Measurements from ENCODE around the gene PLEKHA5. TPM values are rescaled to one million over a fixed set of nuclear protein-coding genes. Genes with fewer than 3 reads are reported as not detected.

PLEKHA5 gene
- polyA plus RNA-seq, 1 of the 3 experiments (the other 2 are of a cell fraction) = 7.1 TPM

GRCh38 chr12:19242581-19242980 lies 113.0 kb downstream of the PLEKHA5 start:
- Histone ChIP-seq H3K4me3 (ENCODE audit: low read depth in 2 of 2, low read length in 1 of 2) (no peak overlapping the region), H3F3A (replicated peaks; ENCODE audit: insufficient read depth) (peaks cover 17% of the 10 kb centered on the region), H3K9me3 (no peaks in the 10 kb centered on the region), H3K4me2 (0 out of 2 replicates have a peak overlapping the region, but pooled peaks have one; percentile 29), H3K27ac (ENCODE audit: low read depth in 2 of 2, low read length in 1 of 2) (no peak overlapping the region; a peak in 1 of 4 replicates), H2AFZ (ENCODE audit: low read depth) (no peak overlapping the region), H3K9ac (no peak overlapping the region), H3K4me1 (ENCODE audit: control insufficient read depth in 1 of 2, insufficient read depth in 2 of 2, low read depth in 1 of 2, low read length in 1 of 2) (peaks cover 2 to 21% of the 10 kb centered on the region in 2 experiments; a peak in 3 of 4 replicates), H3K27me3 (ENCODE audit: insufficient read depth) (no peaks in the 10 kb centered on the region), H4K20me1 (ENCODE audit: insufficient read depth) (no peaks in the 10 kb centered on the region), H3K9me2 (no peaks in the 10 kb centered on the region), H3K36me3 (replicated peaks in 1 of 2; ENCODE audit: control insufficient read depth in 1 of 2, insufficient read depth in 2 of 2, low read length in 1 of 2) (no peaks in the 10 kb centered on the region), H3K79me2 (ENCODE audit: insufficient read depth) (peaks cover 21% of the 10 kb centered on the region)
- ChIA-PET POLR2A (no interaction called here), CTCF (interaction anchor here (1.2 kb wide), 1 partner anchor 31 kb away, joined by 3 read pairs; no protein-coding TSS in a partner anchor)
- TF ChIP-seq FOXJ3 (CRISPR knock-in tag; IDR thresholded peaks at IDR 0.05) (no peak), RAD21 (IDR thresholded peaks at IDR 0.05; ENCODE audit: low read length) (no peak)
- no peak for DNase-seq

GRCh38 chr12:19243551-19243950 lies 114.0 kb downstream of the PLEKHA5 start:
- 84% methylated on average over 2 of the region's 2 CpGs for WGBS (ENCODE audit: low lambda C conversion rate)
- H3K9me2 ChIP-seq = no peaks in the 10 kb centered on the region
- no peaks in the 10 kb centered on the region for H3K9me3 ChIP-seq
- peaks cover 17% of the 10 kb centered on the region for H3F3A ChIP-seq (replicated peaks; ENCODE audit: insufficient read depth)
- H3K4me1 ChIP-seq (ENCODE audit: control insufficient read depth in 1 of 2, insufficient read depth in 2 of 2, low read depth in 1 of 2, low read length in 1 of 2) = peaks cover 2 to 18% of the 10 kb centered on the region in 2 experiments; a peak in 3 of 4 replicates
- H4K20me1 ChIP-seq (ENCODE audit: insufficient read depth) = no peaks in the 10 kb centered on the region
- H3K27ac ChIP-seq (ENCODE audit: low read depth in 2 of 2, low read length in 1 of 2) = peak overlapping the region; percentile 51; a peak in 2 of 4 replicates
- peak overlapping the region; percentile 29; the same call in 1 of the 2 replicates for H3K4me2 ChIP-seq
- no peak overlapping the region for H3K9ac ChIP-seq
- H3K27me3 ChIP-seq (ENCODE audit: insufficient read depth) = no peaks in the 10 kb centered on the region
- TF ChIP-seq EZH2phosphoT487 (IDR thresholded peaks at IDR 0.05; ENCODE audit: borderline replicate concordance, low read depth) (no peak), CHD2 (IDR thresholded peaks at IDR 0.05; ENCODE audit: low read length, partially characterized antibody) (no peak), TAF1 (IDR thresholded peaks at IDR 0.05; ENCODE audit: borderline replicate concordance, low read depth, low read length) (no peak), RAD21 (IDR thresholded peaks at IDR 0.05; ENCODE audit: low read length) (no peak), EP300 (IDR thresholded peaks at IDR 0.05; ENCODE audit: borderline replicate concordance in 1 of 2, low read depth in 1 of 2, low read length in 1 of 2) (no peak)
- H3K79me2 ChIP-seq (ENCODE audit: insufficient read depth) = peaks cover 15% of the 10 kb centered on the region; the same call in 1 of the 2 replicates
- no peak overlapping the region for H2AFZ ChIP-seq (ENCODE audit: low read depth)
- POLR2A ChIA-PET = no interaction called here
- H3K36me3 ChIP-seq (replicated peaks in 1 of 2; ENCODE audit: control insufficient read depth in 1 of 2, insufficient read depth in 2 of 2, low read length in 1 of 2) = no peaks in the 10 kb centered on the region
- CTCF ChIA-PET = no interaction called here
- no peak for DNase-seq
- H3K4me3 ChIP-seq (ENCODE audit: low read depth in 2 of 2, low read length in 1 of 2) = no peak overlapping the region

GRCh38 chr12:19244312-19244711 lies 114.8 kb downstream of the PLEKHA5 start:
- Histone ChIP-seq H3K27me3 (ENCODE audit: insufficient read depth) (no peaks in the 10 kb centered on the region), H3K9me3 (no peaks in the 10 kb centered on the region), H3K27ac (ENCODE audit: low read depth in 2 of 2, low read length in 1 of 2) (peak overlapping the region; percentile 51; a peak in 2 of 4 replicates), H3K9me2 (no peaks in the 10 kb centered on the region), H3K4me2 (no peak overlapping the region), H3F3A (replicated peaks; ENCODE audit: insufficient read depth) (peaks cover 12% of the 10 kb centered on the region), H4K20me1 (ENCODE audit: insufficient read depth) (no peaks in the 10 kb centered on the region), H3K4me3 (ENCODE audit: low read depth in 2 of 2, low read length in 1 of 2) (no peak overlapping the region), H3K9ac (no peak overlapping the region), H2AFZ (ENCODE audit: low read depth) (peak overlapping the region; percentile 29; the same call in 1 of the 2 replicates), H3K4me1 (ENCODE audit: control insufficient read depth in 1 of 2, insufficient read depth in 2 of 2, low read depth in 1 of 2, low read length in 1 of 2) (peaks cover 2 to 11% of the 10 kb centered on the region in 2 experiments; a peak in 3 of 4 replicates), H3K36me3 (replicated peaks in 1 of 2; ENCODE audit: control insufficient read depth in 1 of 2, insufficient read depth in 2 of 2, low read length in 1 of 2) (no peaks in the 10 kb centered on the region), H3K79me2 (ENCODE audit: insufficient read depth) (peaks cover 20% of the 10 kb centered on the region; the same call in 1 of the 2 replicates)
- DNase-seq = no peak
- TF ChIP-seq POLR2AphosphoS5 (IDR thresholded peaks at IDR 0.05; ENCODE audit: low read depth, low read length) = no peak
- TF ChIP-seq PBX3 (IDR thresholded peaks at IDR 0.05) = peak; percentile 51
- CTCF ChIA-PET = no interaction called here
- POLR2A ChIA-PET = no interaction called here
